GM18867 (cell line): ENCODE data around the gene RHO.
"Not testable (repeated sequence)": the region's sequence is repeated elsewhere in the genome, so short reads cannot be mapped to it uniquely, and the experiment has no call there.

Experiments used
- ATAC-seq: cut with Tn5 transposase; IDR thresholded peaks from one replicate; pipeline ENCODE4 v1.9.1; 2021; ENCODE audit warnings: mild to moderate bottlenecking, moderate library complexity; ENCODE audit not compliant: unreplicated experiment

Gene RHO

DNA sequence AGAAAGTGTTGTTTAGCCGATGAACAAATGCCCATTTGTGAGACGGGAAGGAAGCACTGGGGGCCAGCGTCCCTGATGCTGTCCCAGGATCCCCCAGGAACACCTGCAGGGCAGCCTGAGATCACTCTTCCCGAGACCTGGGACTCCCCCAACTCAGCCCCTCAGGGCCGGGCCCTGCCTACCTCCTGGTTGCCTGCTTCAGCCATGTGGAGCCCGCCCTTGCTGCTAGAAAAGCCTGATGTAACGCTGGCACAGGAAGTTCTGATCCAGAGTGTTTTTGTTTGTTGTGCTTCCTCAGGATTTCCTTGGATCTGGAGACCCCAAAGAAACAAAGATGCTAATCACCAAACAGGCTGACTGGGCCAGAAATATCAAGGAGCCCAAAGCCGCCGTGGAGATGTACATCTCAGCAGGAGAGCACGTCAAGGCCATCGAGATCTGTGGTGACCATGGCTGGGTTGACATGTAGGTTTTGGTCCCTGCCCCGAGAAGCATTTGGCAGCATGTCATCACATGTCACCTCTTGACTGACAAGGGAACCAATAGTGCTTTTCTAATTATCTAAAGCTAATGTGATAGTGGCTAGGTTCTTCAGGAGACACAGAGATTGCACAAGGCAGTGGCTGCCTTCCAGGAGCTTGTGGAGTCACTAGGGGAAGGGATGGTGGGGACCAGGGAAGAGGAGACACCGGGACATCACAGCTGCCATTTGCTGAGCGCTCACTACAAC, 28.7 kb upstream of the RHO start:
- ATAC-seq = not testable (repeated sequence)

DNA sequence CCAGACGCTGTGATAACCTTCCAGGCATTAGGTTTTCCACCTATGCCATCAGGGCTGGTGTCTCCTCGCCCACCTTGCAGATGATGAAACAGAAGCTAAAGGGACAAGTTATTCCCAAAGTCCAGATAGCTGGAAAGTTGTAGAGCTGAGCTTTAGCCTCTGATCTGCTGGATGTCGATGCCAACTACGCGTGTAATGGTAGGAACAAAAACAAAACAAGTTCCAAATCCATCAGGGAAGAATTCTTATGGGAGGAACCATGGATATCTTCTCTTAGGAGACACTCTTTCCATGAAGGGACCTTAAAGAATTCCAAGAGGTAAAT, 28.1 kb upstream of the RHO start:
- no peak for ATAC-seq

DNA sequence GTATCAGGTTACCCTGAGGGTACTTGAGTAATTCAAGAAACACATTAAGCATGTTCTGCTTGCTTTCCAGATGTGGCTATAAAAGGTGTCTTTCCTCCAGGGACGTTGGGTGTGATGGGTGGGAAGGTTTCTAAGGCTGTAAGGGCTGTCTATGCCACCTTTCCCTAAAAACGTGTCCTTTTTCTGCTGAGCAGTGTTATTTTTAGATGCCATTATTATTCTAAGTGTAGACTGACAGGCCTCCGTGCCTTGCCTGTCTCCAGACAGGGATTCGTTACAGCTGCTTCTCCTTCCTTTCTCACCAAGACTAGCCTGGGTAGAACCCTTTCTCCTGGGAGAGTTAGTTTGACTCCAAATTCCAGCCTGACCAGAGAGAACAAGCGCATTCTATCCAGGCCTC, 26.8 kb upstream of the RHO start:
- no peak for ATAC-seq

DNA sequence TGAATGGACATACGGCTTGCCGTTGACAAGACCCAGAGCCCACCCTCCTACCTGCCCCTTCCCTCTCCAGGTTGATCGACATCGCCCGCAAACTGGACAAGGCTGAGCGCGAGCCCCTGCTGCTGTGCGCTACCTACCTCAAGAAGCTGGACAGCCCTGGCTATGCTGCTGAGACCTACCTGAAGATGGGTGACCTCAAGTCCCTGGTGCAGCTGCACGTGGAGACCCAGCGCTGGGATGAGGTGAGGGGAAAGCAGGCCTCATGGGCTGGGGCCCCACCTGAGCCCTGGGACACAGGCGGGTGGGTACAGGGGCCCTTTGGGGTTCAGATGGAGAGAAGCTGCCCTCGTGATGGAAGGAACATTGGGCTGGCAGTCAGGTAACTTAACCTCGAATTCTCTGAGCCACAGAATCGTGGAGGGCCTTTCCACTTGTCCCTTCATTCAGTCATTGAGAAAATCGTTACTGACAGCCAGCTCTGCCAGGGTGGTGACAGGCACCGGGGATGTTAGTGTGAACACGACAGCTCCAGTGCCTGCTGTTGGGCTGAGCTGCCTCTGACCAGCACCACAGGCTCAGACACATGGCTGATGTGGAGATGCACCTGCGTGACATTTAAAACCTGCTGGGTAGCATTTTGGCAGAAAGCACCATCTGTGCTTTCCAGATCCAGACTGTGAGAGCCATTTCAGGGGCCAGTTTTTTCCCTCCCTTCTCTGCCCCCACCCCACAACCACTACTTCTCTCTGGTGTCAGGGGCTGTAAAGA, 25.6 kb upstream of the RHO start:
- ATAC-seq = no peak

DNA sequence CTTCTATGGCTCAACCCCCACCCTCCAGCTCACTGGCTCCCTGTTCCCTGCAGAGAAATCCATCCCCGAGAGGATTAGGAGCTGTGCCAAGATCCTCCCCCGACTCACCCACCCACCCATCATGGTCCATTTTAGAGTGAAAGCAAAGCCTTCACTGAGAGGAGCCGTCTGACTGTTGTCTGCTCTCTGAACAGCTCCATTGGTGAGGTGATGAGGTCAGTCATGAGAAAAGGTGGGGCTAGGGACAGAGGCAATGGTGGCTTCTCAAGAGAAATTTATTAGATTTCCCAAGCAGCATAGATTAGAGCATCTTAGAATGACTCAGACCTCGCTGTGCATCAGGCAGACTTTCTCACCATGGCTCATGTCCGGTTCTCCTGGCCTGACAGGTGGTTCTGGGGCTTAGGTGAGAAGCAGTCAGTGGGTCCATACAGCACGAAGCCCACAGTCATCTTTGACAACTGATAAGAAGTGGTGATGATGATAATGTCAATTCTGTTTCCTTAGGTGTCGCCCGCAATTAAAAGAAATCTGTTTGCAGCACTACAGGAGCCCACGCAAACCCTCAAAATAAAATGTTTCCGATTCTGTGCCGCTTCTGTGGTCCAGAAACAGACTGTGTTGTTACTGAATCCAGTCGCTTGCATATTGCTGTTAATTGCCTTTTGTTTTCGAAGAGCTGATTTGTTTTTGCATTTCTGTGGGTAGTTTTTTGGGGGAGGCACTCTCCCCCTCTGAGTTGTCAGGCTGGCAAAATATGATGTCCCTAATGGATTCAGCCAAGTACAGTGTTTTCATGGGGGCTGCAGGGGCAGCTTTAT, 24.8 kb upstream of the RHO start:
- ATAC-seq = no peak

DNA sequence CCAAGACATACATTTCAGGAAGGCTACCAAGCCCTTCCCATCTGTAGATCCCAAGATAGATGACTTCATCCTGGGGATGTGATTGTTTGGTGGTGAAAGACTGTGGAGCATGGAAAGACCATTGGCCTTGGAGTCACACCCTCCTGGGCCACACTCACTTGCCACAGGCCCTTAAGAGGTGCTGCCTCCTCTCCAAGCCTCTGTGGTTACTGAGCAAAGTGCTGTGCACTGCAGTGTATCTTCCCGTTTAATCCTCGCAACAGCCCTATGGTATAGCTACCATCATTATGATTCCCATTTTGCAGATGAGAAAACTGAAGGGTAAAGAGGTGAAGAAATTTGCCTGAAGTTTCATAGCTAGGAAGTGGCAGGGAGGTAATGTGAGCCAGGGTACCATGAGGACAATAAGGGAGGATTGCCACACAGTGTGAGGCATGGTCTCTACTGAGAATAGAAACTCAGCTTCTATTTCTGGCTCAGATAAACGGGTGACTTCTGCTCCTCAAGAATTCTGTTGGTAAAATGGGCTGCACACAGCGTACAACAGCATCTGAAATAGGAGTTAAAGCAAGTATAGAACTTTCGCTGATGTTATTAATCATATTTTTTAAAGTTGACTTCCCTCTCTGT, 23.9 kb upstream of the RHO start:
- ATAC-seq = no peak

DNA sequence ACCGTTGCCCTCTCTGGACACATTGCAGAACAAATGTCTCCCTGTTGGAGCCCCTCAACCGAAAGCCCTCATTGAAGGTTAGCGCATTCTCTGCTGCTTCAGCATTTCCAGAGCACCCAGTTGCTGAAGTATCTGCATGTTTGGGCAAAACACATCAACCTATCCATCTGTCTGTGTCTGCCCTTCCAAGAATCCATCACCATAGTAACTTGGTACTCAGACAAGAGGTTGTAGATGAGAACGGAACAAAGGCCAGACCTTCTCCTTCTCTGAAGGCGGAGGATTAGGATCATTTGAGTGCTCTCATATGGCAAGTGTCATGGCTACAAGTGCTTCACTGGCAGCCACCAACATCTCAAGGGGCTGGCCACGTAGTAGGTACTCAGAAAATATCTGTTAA, 23.1 kb upstream of the RHO start:
- ATAC-seq = no peak

DNA sequence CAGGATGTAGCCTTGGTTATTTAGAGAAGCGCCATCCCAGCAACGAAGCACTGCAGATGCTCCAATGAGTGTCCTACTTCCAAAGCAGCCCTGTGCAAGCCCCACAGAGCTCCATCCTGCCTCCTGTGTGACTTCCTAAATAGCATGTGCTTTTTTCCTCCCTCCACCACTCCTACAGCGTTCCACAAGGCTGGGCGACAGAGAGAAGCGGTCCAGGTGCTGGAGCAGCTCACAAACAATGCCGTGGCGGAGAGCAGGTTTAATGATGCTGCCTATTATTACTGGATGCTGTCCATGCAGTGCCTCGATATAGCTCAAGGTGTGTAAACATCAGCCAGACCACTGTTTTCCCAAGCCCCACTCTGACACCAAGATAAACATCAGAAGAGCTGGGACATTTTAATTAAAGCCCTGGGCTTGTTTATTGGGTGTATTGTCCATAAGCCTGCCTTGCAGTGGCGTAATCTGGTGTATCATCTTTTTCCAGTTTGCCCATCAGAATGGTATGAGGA, 22.2 kb upstream of the RHO start:
- no peak for ATAC-seq

DNA sequence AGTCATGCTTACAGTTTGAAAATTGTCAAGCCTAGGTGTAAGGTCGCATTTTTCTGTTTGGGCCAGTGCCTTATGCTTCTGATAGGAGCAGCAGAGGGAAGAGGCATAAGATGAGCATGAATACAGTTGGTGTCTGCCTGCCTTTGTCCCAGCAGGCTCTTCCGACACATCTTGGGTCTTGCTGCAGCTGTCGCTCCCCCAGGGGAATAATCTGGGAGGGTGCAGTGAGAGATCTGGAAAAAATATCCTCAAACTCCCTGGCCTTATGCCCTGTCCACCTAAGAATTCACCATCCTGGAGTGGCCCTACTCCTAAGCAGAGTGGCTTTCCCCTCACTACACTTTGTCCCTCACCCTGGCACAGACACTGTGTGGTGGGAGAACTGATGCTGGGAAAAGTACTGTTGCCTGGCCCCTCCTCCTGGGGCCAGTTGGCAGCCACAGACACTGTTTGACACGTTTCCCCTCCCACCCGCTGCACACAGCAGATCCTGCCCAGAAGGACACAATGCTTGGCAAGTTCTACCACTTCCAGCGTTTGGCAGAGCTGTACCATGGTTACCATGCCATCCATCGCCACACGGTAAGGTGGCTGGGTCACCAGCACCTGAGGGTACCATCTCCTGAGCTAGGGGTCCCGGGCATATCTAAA, 21.1 kb upstream of the RHO start:
- no peak for ATAC-seq

DNA sequence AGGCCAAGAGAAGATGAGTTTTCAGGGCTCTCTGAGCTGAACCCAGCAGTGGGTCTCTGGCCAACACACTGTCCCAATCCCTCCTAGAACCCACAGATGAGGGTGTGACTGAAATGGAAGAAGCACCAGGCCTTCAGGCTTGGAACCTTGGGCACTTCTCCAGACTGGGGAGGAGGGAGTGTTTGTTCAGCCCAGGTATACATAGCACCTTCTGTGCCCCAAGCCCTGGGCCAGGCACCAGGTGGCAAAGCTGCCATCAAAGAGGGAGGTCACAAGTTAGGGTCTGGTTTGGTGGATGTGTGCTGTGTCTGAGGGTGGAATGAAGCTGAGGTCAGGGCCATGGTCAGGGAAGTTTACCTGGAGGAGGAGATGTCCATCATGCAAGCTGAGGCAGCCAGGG, 15.8 kb upstream of the RHO start:
- no peak for ATAC-seq

DNA sequence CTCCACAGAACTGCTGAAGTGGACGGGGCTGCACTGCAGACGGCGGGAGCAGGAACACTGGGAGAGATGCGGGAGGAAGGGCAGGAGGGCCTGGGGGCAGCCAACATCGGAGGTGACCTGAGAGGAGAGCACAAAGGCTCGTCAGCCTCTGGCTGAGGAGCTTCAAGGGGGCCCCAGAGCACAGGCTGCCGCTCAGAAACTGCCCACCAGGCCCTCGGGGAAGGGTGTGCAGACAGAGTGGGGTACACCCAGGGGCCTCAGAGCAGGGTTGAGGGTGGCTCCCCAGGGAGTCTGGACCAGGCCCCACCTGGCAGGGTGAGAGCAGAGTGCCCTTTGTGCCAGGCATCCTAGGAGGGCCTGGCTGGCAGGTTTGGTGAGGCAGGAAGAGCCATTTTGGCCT, 14.7 kb upstream of the RHO start:
- ATAC-seq = no peak

DNA sequence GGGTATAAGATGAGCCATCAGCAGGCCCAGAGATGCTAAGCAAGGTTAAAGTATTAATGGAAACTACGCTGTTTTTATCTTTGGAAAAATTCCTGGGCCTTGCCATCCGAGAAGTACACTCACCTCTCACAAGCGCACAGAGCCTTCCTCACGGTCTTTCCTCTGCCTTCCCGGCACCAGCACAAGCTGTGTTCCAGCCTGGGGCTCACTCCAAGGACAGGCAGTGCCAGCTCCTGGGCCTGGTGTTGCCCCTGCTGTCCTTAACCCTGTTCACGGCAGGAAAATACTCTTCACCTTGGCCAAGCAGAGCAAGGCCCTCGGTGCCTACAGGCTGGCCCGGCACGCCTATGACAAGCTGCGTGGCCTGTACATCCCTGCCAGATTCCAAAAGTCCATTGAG, 14.3 kb upstream of the RHO start:
- ATAC-seq = no peak

DNA sequence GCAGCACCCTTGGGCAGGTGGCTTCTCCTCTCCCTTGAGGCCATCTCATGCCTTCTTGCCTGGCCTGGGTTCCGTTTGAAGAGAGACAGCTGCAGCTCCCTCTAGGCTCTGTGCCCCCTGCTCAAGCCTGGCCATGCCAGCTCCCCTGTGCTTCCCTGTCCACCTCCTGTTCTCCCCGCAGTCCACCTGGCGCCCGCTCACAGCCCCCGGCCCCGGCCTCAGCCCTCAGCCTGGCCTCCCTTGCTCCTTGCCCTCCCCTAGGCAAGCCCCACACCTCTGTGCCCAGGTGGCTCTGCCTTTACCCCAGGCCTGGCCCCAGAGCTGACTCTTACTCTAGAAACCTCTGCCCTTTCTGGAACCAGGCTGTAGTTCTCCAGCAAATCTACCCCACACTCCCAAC, 13.9 kb upstream of the RHO start:
- ATAC-seq = no peak

DNA sequence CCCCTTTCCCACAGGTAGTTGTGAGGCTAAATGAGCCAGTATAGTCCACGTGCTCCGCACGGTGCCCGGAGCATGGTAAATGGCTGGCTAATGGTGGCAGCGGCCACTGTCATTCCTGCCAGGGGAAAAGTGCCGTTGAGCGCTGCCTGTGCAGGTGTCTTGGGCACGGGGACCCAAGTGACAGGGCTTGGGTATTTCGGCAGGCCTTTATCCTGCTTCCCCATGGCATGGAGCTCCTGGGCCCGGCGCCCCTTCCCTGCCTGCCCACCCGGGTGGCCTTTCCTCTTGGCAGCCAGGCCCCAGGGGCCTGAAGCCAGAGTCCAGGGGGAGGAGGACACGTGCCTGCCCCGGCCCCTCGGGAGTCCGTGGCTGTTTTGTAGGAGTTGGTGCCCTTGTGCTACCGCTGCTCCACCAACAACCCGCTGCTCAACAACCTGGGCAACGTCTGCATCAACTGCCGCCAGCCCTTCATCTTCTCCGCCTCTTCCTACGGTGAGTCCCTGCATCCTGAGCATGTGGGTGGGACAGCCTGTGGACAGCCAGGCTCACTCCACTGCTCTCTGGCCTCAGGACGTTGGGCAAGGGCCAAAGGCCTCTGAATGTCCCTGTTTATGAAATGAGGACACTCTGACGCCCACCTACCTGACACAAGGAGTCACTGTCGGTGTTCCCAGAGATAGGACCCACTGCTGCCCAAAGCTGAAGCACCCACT, 13.2 kb upstream of the RHO start:
- not testable (repeated sequence) for ATAC-seq

DNA sequence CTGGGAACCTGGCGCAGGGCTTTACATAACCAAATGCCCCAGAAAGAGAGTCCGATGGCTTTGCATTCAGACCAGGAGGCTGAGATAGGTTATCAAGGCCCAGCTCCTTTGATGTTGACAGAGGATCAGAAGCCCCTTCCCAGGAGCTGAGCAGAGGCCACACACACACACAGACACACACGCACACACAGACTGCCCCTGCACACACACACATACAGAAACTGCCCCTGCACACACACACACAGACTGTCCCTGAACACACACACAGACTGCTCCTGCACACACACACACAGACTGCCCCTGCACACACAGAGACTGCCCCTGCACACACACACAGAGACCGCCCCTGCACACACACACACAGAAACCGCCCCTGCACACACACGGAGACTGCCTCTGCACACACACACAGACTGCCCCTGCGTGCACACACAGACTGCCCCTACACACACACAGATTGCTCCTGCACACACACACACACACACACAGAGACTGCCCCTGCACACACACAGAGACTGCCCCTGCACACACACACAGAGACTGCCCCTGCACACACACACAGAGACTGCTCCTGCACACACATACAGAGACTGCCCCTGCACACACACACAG, 12.5 kb upstream of the RHO start:
- not testable (repeated sequence) for ATAC-seq

DNA sequence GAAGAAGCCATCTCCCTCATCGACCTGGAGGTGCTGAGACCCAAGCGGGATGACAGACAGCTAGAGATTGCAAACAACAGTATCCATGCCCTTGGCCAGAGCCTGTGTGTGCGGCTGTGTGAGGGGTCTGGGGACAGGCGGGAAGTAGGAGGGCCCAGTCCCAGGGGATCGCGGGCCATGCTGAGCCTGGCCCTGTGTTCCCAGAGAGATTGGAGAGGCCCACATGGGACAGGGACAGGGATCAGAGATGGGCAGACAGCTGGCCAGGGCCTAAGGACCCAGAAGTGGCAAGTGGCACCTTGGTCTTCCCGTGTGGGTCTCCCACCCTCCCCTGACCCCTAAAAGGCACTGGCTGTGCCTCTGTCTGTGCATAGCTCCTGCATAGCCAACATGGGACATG, 10.9 kb upstream of the RHO start:
- no peak for ATAC-seq

DNA sequence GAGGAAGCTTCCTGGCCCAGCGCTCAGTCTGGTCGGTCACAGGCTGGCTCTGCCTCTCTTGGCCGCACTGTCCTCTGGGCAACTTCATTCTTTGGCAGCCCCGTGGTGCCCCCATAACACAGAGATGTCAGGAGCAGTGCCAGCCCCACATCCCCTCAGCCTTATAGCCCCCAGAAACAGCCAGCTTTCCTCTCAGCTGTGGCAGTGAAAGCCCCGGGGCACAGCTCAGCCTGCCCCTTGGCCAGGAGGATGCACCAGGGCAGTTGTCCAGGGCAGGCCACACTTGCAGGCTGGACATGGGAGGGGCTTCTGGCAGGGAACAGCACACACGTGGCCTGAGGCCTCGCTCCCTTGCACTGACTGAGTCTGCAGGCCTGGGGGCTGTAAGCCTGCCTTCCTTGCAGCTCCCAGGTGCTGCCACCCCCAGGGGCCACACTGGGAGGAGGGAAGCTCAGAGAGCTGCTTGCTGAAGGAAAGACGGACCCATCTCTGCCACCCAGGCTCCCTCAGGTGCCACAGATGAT, 10.3 kb upstream of the RHO start:
- no peak for ATAC-seq

DNA sequence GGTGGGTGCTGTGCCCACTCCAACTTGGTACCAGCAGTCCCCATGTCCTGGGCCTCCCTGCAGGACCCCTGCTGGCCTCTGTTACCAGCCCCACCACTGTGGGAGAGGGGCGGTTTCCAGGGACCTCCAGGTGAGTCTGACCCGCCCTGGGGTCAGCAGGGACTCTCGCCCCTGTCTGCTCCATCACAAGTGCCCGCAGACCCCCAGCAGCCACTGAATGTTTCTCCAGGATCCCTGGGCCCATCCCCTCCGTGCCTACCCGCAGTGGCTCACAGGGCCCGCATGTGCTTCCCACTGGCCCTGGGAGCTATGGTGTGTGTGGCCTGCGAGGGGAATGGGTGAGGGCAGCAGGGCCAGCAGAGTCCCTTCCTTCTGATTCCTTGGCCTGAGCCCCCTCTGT, 9.9 kb upstream of the RHO start:
- ATAC-seq = no peak

DNA sequence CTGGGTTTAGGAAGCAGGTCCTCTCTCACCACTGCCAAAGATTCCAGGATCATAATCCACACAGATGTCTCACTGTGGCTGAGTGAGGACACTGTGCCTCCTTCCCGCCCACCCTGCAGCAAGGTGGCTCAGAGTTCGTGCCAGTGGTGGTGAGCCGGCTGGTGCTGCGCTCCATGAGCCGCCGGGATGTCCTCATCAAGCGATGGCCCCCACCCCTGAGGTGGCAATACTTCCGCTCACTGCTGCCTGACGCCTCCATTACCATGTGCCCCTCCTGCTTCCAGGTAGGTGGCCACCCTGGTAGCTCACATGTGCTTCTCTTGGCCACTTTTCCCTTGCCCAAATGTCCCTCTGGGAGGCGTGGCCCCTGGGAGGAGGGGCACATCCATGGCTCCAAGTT, 9.0 kb upstream of the RHO start:
- no peak for ATAC-seq
